DMS79 treated with DMSO at 0.1 percent for 48 hours (cell line): Measurements from ENCODE around the gene TRMT44.

Experiments
- DNase-seq: peaks from one replicate; lab custom pipeline; 2025; lab: John Stamatoyannopoulos, UW

The TRMT44 gene

GRCh38 chr4:8435656-8436121 lies 4.9 kb upstream of the TRMT44 start:
- DNase-seq, result peak; percentile 24

DNA sequence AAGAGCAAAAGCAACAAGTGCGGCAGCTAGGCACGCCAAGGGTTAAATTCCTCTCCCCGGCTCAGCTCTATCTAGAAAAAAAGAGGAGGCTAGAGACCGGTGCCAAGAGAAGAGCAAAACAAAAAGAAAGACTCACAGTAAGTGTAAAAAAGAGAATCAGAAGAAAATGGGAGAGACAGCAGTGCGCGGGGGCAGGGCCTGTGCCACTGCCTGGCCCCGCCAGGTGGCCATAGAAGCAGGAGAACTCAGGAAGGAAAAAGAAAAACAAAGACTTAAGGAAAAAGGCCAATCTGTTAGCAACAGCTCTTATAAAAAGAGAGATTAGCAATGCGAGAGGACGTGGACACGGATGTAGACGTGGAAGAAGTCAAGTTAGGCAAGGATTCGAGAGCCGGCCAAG lies 3.3 kb upstream of the TRMT44 start:
- peak; percentile 5 for DNase-seq

- DNase-seq, result peak; percentile 25
Measured at GRCh38 chr4:8438743-8439142, 1.8 kb upstream of the TRMT44 start.

GRCh38 chr4:8439168-8439567 lies 1.4 kb upstream of the TRMT44 start:
- DNase-seq, result peak; percentile 25

DNA sequence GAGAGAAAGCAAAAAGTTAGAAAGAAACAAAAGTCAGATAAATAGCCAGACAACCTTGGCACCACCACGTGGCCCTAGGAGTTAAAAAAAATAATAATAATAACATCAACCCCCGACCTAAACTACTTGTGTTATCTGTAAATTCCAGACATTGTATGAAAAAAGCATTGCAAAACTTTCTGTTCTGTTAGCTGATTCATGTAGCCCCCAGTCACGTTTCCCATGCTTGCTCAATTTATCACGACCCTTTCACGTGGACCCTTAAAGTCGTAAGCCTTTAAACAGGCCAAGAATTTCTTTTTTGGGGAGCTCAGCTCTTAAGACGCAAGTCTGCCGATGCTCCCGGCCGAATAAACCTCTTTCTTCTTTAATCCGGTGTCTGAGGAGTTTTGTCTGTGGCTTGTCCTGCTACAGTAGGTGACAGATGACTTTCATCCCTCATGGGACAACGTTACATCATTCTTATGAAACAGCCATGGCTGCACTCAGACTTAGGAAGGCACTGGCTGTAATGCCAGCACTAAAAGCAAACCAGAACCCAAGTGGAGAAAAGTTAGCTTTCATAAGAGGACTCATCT lies 574 bp upstream of the TRMT44 start:
- no peak for DNase-seq

DNA sequence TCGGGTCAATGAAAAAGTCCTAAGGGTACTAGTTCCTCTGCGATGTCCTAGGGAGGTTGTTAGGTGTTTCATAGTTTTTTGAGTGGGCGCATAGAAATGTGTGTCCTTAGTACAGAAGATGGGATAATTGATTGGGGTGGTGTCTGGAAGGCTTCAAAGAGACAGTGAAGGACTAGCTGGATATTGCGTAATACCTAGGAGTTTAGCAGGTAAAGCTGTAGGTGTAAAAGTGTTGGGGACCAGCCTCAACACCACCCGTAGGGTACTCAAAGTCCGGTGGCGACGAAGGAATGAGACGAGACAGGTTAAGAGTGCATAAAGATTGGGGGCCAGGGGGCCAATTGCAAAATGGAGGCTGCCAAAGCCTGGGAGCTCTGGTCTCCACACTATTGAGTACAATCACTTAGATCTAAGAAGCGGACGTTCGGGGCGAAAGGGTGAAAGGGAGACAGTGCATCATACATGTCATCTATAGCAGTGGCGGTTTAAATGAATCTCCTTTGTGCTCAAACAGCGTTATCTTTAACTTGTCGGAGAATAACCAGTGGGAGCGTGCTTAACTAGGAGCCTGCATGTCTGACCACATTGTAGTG lies 1.0 kb downstream of the TRMT44 start:
- DNase-seq, result no peak

GRCh38 chr4:8442596-8443358 lies 2.2 kb downstream of the TRMT44 start:
- DNase-seq, result no peak

DNA sequence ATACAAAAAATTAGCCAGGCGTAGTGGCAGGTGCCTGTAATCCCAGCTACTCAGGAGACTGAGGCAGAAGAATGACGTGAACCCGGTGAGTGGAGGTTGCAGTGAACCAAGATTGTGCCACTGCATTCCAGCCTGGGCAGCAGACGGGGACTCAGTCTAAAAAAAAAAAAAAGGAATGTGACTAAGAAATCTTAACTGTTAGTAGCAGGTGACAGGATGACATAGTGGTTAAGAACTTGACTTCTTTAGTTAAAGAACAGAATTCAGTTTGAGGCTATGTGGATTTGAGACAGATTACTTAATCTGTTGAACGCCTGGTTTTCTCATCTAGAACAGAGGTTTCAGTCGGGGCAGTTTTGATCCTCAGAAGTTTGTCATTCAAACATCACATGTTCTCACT lies 3.2 kb downstream of the TRMT44 start:
- no peak for DNase-seq

GRCh38 chr4:8446122-8446521 lies 5.5 kb downstream of the TRMT44 start:
- DNase-seq, result no peak

GRCh38 chr4:8451440-8452182 lies 11.0 kb downstream of the TRMT44 start:
- DNase-seq, result no peak

GRCh38 chr4:8453957-8454356 lies 13.4 kb downstream of the TRMT44 start:
- DNase-seq, result no peak

DNA sequence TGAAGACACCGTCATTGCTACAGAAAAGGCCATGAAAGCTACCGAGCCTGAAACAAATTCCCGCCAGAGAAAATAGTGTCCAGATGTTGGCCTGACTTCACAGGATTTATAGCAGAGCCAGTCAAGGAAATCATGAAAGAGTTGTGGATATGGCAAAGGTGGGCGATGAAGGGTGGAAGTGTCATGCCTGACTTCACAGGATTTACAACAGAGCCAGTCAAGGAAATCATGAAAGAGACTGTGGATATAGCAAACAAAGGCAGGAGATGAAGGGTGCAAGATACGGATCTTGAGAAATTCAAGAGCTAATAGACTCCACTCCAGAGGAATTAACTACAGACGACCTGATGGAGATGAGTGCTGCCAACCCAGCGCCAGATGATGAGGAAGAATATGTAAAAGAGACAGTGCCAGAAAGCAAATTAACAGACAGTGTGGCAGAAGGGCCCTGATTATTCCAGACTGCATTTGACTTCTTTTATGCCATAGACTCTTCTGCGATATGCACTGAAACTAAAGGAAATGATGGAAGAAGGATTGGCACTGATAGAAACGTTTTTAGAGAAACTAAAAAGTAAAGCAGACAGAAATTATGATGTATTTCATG lies 17.2 kb downstream of the TRMT44 start:
- DNase-seq, result peak; percentile 83

DNA sequence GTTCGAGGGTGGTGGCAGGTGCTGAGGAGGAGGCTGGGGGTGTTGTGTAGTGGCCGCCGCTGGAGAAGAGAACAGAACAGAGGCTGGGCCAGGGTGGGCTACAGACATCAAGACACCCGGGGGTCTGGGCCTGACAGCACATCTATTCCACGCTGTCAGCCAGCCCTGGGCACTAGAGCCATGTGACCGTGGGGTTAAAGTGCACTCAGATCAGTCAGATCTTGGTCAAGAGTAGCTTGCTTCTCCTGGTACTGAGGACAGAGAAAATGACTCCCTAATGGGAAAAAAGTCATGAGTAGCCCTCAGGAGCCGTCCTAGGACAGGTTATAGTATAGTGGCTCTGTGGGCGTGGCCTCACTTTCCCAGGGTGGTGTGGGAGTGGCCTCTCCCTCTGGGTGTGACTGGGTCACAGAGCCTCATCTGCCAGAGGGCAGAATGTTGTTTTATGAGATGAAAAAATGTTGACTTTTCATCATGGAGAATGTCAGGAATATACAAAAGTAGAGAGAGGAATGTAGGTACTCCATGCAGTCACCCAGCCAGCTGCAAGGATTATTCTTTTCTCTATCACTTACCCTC lies 19.4 kb downstream of the TRMT44 start:
- DNase-seq, result no peak

DNA sequence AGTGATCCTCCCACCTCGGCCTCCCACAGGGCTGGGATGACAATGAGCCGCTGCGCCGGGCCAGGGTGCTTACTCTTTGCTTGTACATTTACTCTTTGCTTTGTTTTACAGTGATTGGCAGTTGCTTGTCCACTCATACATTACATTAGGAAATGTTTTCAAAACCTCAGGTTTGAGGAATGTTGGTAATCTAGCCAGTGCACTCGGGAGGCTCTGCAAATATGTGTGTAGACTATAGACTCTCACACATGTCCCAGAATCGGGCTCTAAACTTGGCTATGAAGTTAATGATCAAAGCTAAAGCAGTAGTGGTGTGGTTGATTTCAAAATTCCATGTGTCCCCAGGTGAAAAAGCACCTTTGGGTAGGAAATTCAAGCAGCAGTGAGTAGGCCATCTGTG lies 20.5 kb downstream of the TRMT44 start:
- no peak for DNase-seq

- DNase-seq, result no peak
Measured at GRCh38 chr4:8461616-8462015, 21.0 kb downstream of the TRMT44 start.

DNA sequence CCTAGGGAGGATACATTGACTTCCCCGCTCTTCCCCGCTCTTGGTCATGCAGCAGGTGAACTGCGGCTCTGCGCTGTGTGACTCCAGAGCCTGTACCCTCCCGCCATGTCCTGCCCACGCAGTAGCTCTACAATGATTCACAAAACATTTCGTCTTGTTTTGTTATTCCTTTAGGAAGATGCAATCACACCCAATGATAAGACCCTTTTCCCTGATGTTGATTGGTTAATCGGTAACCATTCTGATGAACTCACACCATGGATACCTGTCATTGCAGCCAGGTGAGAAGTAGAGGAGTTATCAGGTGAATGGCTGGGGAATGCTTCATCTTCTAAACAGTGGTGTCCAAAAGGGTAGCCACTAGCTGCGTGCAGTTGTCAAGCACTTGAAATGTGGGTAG lies 23.2 kb downstream of the TRMT44 start:
- DNase-seq, result no peak

- no peak for DNase-seq
Measured at GRCh38 chr4:8464381-8464780, 23.8 kb downstream of the TRMT44 start.

DNA sequence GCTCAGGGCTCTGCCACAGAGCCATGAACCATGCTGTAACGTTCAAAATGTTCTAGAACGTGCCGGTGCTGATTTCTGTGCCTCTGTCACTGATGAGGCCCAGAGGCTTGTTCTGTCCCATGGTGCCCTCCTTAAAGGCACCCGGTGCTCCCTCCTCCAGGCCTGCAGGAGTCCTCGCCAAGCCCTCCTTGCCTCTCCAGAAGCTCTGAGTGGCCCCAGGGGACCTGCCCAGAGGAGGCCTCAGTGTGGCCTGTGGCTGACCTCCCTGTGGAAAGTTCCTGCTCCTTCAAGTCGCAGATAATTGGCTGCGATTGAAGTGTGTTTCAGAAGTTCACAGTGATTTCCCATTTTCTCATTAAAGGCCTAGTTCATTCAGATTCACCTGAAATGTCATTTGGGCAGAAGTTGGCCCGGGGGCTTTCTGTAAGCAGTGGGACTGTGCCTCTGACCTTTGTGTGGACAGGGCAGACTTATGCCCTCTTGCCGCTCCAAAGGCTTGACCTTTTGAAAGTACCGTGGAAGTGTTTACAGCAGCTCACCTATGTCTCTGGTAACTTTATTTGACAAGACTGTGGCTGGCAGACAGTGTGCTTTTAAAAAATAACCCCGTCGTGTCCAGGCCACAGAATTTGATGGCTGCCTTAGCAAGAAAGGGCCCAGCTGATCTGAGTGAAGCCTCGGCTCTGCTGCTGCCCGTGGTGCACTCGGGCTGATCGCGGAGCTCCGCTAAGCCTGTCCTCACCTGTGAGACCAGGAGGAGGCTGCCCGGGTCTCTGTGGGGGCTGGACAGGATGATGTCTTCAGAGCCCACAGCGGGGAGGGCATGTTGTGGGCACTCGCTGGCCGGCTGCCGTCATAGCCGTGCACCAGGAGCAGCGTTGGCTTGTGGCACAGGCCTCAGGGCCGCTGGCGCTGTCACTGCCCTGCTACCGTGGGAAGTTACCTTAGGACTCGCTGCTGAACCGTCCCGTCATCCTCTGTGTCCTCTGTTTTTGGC lies 25.3 kb downstream of the TRMT44 start:
- no peak for DNase-seq

- no peak for DNase-seq
Measured at GRCh38 chr4:8467016-8467415, 26.4 kb downstream of the TRMT44 start.

- peak; percentile 4 for DNase-seq
Measured at GRCh38 chr4:8468746-8469535, 28.4 kb downstream of the TRMT44 start.
